ENCODE data around the gene GRAMD4.

GRAMD4 gene

DNA sequence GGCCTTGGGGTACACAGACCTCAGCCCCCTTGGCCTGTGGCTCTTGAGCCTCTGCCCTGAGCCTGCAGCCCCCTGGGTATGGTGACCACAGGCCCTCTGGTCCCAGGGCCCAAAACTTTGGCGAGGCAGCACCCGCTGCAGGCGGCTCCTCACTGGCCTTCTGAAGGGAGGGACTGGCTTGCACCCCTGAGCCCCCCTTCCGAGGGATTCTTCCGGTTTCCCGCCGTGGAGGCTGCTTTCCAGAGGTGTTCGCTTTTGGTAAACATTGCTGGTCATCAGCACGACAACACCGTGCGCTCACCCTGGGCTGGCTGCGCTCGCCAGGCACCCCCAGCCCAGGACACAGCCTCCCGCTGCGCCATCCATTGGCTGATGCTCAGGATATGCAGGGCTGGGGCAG, 42.0 kb downstream of the GRAMD4 start:
- H3K4me3 Mint-ChIP-seq = no peak overlapping the region
- H3K27ac Mint-ChIP-seq = no peak overlapping the region
- TF ChIP-seq, protein P1, sequence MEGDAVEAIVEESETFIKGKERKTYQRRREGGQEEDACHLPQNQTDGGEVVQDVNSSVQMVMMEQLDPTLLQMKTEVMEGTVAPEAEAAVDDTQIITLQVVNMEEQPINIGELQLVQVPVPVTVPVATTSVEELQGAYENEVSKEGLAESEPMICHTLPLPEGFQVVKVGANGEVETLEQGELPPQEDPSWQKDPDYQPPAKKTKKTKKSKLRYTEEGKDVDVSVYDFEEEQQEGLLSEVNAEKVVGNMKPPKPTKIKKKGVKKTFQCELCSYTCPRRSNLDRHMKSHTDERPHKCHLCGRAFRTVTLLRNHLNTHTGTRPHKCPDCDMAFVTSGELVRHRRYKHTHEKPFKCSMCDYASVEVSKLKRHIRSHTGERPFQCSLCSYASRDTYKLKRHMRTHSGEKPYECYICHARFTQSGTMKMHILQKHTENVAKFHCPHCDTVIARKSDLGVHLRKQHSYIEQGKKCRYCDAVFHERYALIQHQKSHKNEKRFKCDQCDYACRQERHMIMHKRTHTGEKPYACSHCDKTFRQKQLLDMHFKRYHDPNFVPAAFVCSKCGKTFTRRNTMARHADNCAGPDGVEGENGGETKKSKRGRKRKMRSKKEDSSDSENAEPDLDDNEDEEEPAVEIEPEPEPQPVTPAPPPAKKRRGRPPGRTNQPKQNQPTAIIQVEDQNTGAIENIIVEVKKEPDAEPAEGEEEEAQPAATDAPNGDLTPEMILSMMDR (IDR thresholded peaks at IDR 0.05) = no peak
- no peaks in the 10 kb centered on the region for H3K9me3 Mint-ChIP-seq
- H3K36me3 Mint-ChIP-seq (ENCODE audit: low read depth) = no peaks in the 10 kb centered on the region
- peaks cover 2% of the 10 kb centered on the region for H3K27me3 Mint-ChIP-seq (ENCODE audit: low read depth, poor library complexity)
- H3K4me1 Mint-ChIP-seq = peaks cover 24% of the 10 kb centered on the region
- DNase-seq = no peak

DNA sequence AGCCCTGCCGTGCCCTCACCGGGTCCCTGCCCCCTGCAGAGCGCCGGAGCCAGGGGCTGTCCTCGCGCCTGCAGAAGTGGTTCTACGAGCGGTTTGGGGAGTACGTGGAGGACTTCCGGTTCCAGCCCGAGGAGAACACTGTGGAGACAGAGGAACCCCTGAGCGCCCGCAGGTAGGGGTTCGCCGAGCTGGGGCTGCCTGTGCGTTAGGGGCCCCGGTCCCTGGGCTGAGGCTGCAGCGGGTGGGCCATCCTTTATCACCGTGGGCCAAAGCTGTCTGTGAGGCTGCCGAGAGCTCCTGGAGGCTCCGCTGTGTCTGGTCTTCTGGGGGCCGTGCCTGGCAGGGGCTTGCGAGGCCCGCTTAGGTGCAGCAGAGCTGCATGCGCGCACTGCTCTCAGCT, 42.8 kb downstream of the GRAMD4 start:
- Mint-ChIP-seq H3K27ac (no peak overlapping the region), H3K36me3 (ENCODE audit: low read depth) (no peaks in the 10 kb centered on the region), H3K4me1 (peaks cover 24% of the 10 kb centered on the region), H3K4me3 (no peak overlapping the region), H3K27me3 (ENCODE audit: low read depth, poor library complexity) (peaks cover 2% of the 10 kb centered on the region), H3K9me3 (no peaks in the 10 kb centered on the region)
- DNase-seq = no peak
- TF ChIP-seq, protein P1 (IDR thresholded peaks at IDR 0.05) = no peak

DNA sequence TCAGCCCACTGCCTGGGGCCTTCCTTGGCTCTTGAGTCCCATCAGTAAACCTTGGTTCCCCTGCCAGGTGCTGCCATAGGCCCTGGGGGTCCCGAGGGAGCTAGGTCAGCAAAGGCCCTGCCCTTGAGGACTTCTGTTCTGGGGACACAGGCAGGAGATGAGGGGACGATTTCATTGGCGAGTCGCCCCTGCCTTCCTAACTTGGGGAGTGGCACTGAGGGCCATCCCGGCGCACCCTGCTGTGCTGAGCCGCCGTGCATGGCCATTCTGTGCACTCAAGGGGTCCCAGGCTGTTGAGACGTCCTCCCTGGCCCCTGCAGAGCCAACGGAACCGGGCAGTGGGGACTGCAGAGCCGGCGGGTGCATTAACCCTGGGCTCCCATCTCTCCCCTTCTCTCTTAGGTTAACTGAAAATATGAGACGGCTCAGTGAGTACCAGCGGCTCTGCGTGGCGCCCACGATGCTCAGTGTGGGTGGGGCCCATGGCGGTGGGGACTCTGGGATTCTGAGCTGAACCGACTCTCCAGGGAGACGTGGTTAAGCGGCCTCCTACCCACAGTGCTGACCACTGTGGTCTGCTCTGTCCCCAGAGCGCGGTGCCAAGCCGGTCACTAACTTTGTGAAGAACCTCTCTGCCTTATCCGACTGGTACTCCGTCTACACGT, 43.4 kb downstream of the GRAMD4 start:
- Mint-ChIP-seq H3K9me3 (no peaks in the 10 kb centered on the region), H3K27me3 (ENCODE audit: low read depth, poor library complexity) (peaks cover 2% of the 10 kb centered on the region), H3K4me3 (no peak overlapping the region), H3K4me1 (peaks cover 27% of the 10 kb centered on the region), H3K36me3 (ENCODE audit: low read depth) (peaks cover 1% of the 10 kb centered on the region), H3K27ac (no peak overlapping the region)
- no peak for DNase-seq
- TF ChIP-seq, protein P1 (IDR thresholded peaks at IDR 0.05) = no peak

DNA sequence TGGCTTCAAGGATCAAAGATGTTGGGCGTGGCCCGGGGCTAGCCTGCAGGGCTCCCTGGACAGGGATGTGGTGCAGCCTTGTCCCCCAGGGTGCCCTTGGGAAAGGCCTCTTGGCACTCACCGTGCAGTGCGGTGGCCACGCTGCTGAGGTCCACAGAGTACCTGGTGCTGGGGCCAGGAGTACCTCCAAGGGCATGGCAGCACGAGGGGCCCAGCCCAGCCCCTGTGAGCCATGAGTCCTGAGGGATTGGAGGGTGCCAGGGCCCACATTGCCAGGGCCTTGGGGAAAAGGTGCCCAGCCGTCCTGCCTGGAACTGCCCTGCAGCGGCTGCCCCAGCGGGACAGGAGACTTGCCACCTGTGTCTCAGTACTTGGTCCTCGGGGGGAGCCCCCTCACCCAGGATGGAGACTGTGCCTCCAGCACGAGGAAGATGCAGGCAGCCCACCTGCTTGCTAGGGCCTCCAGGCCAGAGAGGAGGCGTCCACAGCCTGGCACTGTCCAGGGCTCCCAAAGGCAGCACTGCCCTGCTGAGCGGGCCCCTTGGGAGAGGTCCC, 44.2 kb downstream of the GRAMD4 start:
- H3K9me3 Mint-ChIP-seq = no peaks in the 10 kb centered on the region
- peaks cover 7% of the 10 kb centered on the region for H3K36me3 Mint-ChIP-seq (ENCODE audit: low read depth)

DNA sequence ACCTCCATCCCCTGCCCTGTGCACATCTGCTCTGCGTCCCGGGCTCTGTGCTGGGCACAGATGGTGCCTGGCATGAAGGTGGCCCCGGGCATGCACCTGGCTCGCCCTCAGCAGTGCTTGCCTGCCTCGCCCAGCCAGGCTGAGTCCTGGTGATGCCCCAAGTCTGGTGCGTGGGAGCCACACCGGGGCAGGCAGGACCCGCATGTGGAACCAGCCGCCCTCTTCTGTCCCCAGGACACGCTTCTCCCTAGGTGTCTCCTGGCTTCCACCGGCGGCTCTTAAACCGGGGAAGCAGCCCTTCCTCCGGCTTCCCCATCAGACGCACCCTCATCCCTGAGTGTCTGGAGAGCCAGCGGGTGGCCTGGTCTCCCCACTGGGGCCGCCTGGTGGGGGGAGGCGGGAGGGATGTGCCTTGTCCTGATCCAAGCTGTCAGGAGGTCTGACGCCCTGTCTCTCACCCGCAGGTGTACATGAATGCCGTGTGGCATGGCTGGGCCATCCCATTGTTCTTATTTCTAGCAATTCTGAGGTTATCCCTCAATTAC, 45.0 kb downstream of the GRAMD4 start:
- Mint-ChIP-seq H3K27me3 (ENCODE audit: low read depth, poor library complexity) (peaks cover 2% of the 10 kb centered on the region), H3K27ac (no peak overlapping the region), H3K4me1 (peaks cover 35% of the 10 kb centered on the region), H3K36me3 (ENCODE audit: low read depth) (peaks cover 11% of the 10 kb centered on the region), H3K9me3 (no peaks in the 10 kb centered on the region), H3K4me3 (no peak overlapping the region)
- no peak for DNase-seq
- TF ChIP-seq, protein P1 (IDR thresholded peaks at IDR 0.05) = no peak

More for the DNA sequence above, 44.2 kb downstream of the GRAMD4 start:
- H3K27ac Mint-ChIP-seq = no peak overlapping the region
- TF ChIP-seq, protein P1 (IDR thresholded peaks at IDR 0.05) = no peak
- no peak overlapping the region for H3K4me3 Mint-ChIP-seq
- peaks cover 2% of the 10 kb centered on the region for H3K27me3 Mint-ChIP-seq (ENCODE audit: low read depth, poor library complexity)
- peaks cover 33% of the 10 kb centered on the region for H3K4me1 Mint-ChIP-seq
- DNase-seq = no peak
